Measurements from ENCODE around the gene RPL37A.
"Not testable (repeated sequence)": the region's sequence is repeated elsewhere in the genome, so short reads cannot be mapped to it uniquely, and the experiment has no call there.

The RPL37A gene

DNA sequence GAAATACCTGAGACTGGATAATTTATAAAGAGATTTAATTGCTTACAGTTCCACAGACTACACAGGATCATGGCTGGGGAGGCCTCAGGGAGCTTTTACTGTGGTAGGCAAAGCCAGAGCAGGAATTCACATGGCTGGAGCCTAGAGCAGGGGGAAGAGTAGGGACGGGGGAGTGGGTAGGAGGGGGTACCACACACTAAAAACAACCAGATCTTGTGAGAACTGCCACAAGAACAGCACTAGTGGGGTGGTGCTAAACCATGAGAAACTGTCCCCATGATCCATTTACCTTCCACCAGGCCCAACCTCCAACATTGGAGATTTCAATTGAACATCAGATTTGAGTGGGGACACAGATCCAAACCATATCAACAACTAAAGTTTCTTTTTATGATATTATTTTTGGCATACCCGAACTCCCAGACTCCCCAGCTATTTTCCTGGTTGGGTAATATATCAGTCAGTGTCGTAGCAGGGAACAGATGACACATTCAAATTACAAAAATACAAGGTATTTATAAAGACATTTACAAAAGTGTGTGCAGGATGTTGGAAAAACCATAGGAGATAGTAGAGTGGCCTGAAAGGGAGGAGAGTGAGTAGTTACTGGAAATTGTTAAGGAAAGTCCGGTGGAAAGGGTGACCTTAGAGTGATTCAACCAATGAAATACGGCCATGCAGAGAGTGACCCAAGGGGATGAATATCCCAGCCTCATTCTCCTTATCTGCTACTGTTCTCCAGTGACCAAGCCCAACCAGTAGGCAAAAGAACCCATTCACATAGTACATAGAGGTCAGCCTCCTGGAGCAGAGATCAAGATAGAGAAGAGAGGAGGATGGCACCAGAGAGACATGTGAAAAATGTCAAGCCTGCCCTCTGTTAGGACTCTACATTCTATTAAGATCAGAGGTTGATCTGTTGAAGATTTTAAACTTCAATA, 8.8 kb downstream of the RPL37A start:
- no peak overlapping the region for H3K27ac ChIP-seq (ENCODE audit: low read depth, low read length)
- DNase-seq: peak; percentile 44
- H2BK15ac ChIP-seq (replicated peaks; ENCODE audit: low read depth): no peak overlapping the region
- WGBS (ENCODE audit: extremely low coverage, insufficient coverage, low lambda C conversion rate): no CpG with 5 or more reads among the region's 5 CpGs
- H3K79me1 ChIP-seq (ENCODE audit: low read length): peaks cover 14% of the 10 kb centered on the region
- no peak overlapping the region for H2AK5ac ChIP-seq (ENCODE audit: low read length)
- H2BK5ac ChIP-seq (ENCODE audit: low read length): no peak overlapping the region
- no peak overlapping the region for H3K23ac ChIP-seq (ENCODE audit: low read length)
- no peak overlapping the region for H3K4me2 ChIP-seq (ENCODE audit: low read length)
- H2BK120ac ChIP-seq (ENCODE audit: low read depth, low read length): no peak overlapping the region
- no peak overlapping the region for H3K9ac ChIP-seq (ENCODE audit: low read length)
- H4K8ac ChIP-seq (ENCODE audit: low read depth, low read length): no peak overlapping the region
- no peaks in the 10 kb centered on the region for H3K4me1 ChIP-seq (ENCODE audit: control insufficient read depth, low read depth, low read length)
- H3K4ac ChIP-seq (ENCODE audit: low read depth, low read length): no peak overlapping the region
- H3K4me3 ChIP-seq (ENCODE audit: low read length): no peak overlapping the region
- peaks cover 13% of the 10 kb centered on the region for H3K36me3 ChIP-seq (ENCODE audit: control insufficient read depth, insufficient read depth, low read length)
- H3K79me2 ChIP-seq (ENCODE audit: control insufficient read depth, insufficient read depth, low read length): peaks cover 5% of the 10 kb centered on the region
- H3K27me3 ChIP-seq (ENCODE audit: insufficient read depth, low read length, poor library complexity): no peaks in the 10 kb centered on the region
- H4K5ac ChIP-seq (ENCODE audit: low read length): no peak overlapping the region
- no peak overlapping the region for H3K56ac ChIP-seq (ENCODE audit: low read length)
- no peak overlapping the region for H3K18ac ChIP-seq (ENCODE audit: low read length)

DNA sequence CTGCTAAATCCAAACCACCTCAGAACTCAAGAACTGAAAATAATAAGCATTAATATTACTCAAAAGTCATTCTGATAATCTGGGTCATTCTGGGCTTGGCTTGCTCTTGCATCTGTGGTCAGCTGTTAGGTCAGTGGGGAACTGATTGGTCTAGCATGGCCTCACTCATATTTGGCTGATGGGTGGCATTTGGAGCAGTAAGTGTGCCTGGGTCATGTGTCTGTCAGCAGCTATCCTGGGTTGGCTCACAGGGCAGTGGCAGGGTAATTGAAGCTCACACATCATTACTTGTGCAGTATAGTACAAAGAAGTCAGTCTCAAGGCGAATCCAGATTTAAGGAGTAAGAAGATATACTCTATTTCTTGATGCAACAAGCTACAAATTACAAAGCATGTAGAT, 9.6 kb downstream of the RPL37A start:
- peaks cover 9% of the 10 kb centered on the region for H3K79me1 ChIP-seq (ENCODE audit: low read length)
- H3K4me1 ChIP-seq (ENCODE audit: control insufficient read depth, low read depth, low read length): no peaks in the 10 kb centered on the region
- DNase-seq: no peak
- WGBS (ENCODE audit: extremely low coverage, insufficient coverage, low lambda C conversion rate): no CpG with 5 or more reads among the region's 1 CpG
- H4K8ac ChIP-seq (ENCODE audit: low read depth, low read length): no peak overlapping the region
- H2BK15ac ChIP-seq (replicated peaks; ENCODE audit: low read depth): no peak overlapping the region
- H3K36me3 ChIP-seq (ENCODE audit: control insufficient read depth, insufficient read depth, low read length): peaks cover 7% of the 10 kb centered on the region
- H3K79me2 ChIP-seq (ENCODE audit: control insufficient read depth, insufficient read depth, low read length): peaks cover under 1% of the 10 kb centered on the region
- H3K23ac ChIP-seq (ENCODE audit: low read length): no peak overlapping the region
- no peak overlapping the region for H2BK5ac ChIP-seq (ENCODE audit: low read length)
- no peak overlapping the region for H4K5ac ChIP-seq (ENCODE audit: low read length)
- no peak overlapping the region for H3K4ac ChIP-seq (ENCODE audit: low read depth, low read length)
- no peak overlapping the region for H2AK5ac ChIP-seq (ENCODE audit: low read length)
- no peak overlapping the region for H3K9ac ChIP-seq (ENCODE audit: low read length)
- no peak overlapping the region for H3K18ac ChIP-seq (ENCODE audit: low read length)
- no peak overlapping the region for H3K4me2 ChIP-seq (ENCODE audit: low read length)
- no peaks in the 10 kb centered on the region for H3K27me3 ChIP-seq (ENCODE audit: insufficient read depth, low read length, poor library complexity)
- no peak overlapping the region for H2BK120ac ChIP-seq (ENCODE audit: low read depth, low read length)
- no peak overlapping the region for H3K4me3 ChIP-seq (ENCODE audit: low read length)
- H3K56ac ChIP-seq (ENCODE audit: low read length): no peak overlapping the region
- H3K27ac ChIP-seq (ENCODE audit: low read depth, low read length): no peak overlapping the region

DNA sequence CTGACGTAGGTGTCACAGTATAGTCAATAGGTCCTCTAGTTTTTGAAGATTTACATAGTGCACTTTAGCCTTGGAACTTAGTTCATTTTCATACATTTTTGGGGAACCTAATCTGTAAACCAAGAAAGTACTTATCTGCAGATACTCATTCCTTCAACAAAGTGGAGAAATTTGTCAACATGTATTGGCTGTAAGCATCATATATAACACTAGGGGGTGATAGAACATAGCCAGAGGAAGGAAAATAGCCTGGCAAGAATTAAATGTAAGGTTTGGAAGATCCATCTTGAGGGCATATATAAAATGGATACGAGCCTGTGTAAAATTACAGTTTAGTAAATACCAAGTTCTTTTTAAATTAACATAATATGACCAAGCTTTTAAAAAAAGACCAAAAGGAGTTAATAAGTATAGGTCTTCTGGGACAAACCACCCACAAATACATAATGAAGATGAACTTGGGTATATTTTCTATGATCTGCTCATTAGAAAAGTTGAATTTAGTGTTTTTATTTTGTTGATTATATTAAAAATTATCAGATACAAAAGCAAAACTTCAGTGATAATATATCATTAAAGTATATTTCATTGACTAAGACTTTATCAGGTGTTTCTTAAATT, 18.2 kb downstream of the RPL37A start:
- WGBS (ENCODE audit: extremely low coverage, insufficient coverage, low lambda C conversion rate): no CpG with 5 or more reads among the region's 2 CpGs

DNA sequence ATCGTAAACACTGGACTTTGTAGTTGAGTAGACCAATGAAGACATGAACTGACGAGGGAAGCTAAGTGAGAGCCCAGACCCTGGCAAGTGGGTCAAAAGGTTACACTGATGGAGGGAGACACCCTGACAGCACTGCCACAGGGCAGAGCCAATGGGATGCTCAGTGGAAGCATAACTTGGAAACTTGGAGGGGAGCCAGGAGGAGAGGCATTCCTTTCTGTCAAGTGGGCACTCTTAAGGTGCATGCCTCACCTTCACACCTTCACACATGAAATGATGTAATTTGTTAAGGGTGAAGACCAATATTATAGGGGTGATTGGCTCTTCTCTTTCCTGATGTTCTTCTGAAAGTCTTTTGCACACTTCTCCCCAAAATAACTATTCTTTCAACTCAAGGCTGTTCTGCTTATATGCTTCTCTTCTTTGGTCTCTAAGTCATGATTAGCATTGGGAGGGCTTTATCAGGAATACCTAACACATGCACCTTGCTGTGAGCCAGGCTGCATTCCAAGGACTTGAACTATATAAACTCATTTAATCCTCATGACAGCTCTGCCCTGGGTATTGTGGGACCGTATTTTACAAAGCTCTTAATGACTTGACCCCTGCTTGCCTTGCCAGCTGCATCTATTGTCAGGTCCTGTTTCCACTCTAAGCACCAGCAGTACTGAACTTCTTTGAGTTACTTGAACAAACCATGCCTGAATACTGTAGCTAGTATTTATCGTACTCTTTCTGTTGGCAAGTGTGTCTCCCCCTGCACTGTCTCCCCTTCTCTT, 19.0 kb downstream of the RPL37A start:
- H3K79me2 ChIP-seq (ENCODE audit: control insufficient read depth, insufficient read depth, low read length): no peaks in the 10 kb centered on the region
- H3K23ac ChIP-seq (ENCODE audit: low read length): no peak overlapping the region
- H3K4me2 ChIP-seq (ENCODE audit: low read length): no peak overlapping the region
- no peaks in the 10 kb centered on the region for H3K27me3 ChIP-seq (ENCODE audit: insufficient read depth, low read length, poor library complexity)
- no peak overlapping the region for H3K4me3 ChIP-seq (ENCODE audit: low read length)
- H3K56ac ChIP-seq (ENCODE audit: low read length): no peak overlapping the region
- H3K18ac ChIP-seq (ENCODE audit: low read length): no peak overlapping the region
- H3K79me1 ChIP-seq (ENCODE audit: low read length): no peaks in the 10 kb centered on the region
- WGBS (ENCODE audit: extremely low coverage, insufficient coverage, low lambda C conversion rate): no CpG with 5 or more reads among the region's 4 CpGs
- no peak overlapping the region for H2BK15ac ChIP-seq (replicated peaks; ENCODE audit: low read depth)
- H3K4me1 ChIP-seq (ENCODE audit: control insufficient read depth, low read depth, low read length): no peaks in the 10 kb centered on the region
- H2BK5ac ChIP-seq (ENCODE audit: low read length): no peak overlapping the region
- no peak overlapping the region for H4K5ac ChIP-seq (ENCODE audit: low read length)
- H4K8ac ChIP-seq (ENCODE audit: low read depth, low read length): no peak overlapping the region
- H3K36me3 ChIP-seq (ENCODE audit: control insufficient read depth, insufficient read depth, low read length): no peaks in the 10 kb centered on the region
- no peak overlapping the region for H2BK120ac ChIP-seq (ENCODE audit: low read depth, low read length)
- no peak overlapping the region for H2AK5ac ChIP-seq (ENCODE audit: low read length)
- no peak overlapping the region for H3K9ac ChIP-seq (ENCODE audit: low read length)
- no peak overlapping the region for H3K4ac ChIP-seq (ENCODE audit: low read depth, low read length)
- no peak overlapping the region for H3K27ac ChIP-seq (ENCODE audit: low read depth, low read length)
- no peak for DNase-seq

More for the DNA sequence above, 18.2 kb downstream of the RPL37A start:
- no peak overlapping the region for H4K5ac ChIP-seq (ENCODE audit: low read length)
- H3K27ac ChIP-seq (ENCODE audit: low read depth, low read length): no peak overlapping the region
- H3K27me3 ChIP-seq (ENCODE audit: insufficient read depth, low read length, poor library complexity): no peaks in the 10 kb centered on the region
- H3K4me2 ChIP-seq (ENCODE audit: low read length): no peak overlapping the region
- no peak overlapping the region for H3K56ac ChIP-seq (ENCODE audit: low read length)
- no peaks in the 10 kb centered on the region for H3K4me1 ChIP-seq (ENCODE audit: control insufficient read depth, low read depth, low read length)
- H2BK120ac ChIP-seq (ENCODE audit: low read depth, low read length): no peak overlapping the region
- no peak overlapping the region for H4K8ac ChIP-seq (ENCODE audit: low read depth, low read length)
- no peaks in the 10 kb centered on the region for H3K79me1 ChIP-seq (ENCODE audit: low read length)
- DNase-seq: peak; percentile 54
- no peak overlapping the region for H2AK5ac ChIP-seq (ENCODE audit: low read length)
- H3K18ac ChIP-seq (ENCODE audit: low read length): no peak overlapping the region
- H3K79me2 ChIP-seq (ENCODE audit: control insufficient read depth, insufficient read depth, low read length): no peaks in the 10 kb centered on the region
- no peak overlapping the region for H2BK15ac ChIP-seq (replicated peaks; ENCODE audit: low read depth)
- no peak overlapping the region for H3K4me3 ChIP-seq (ENCODE audit: low read length)
- no peak overlapping the region for H3K9ac ChIP-seq (ENCODE audit: low read length)
- H3K4ac ChIP-seq (ENCODE audit: low read depth, low read length): no peak overlapping the region
- H3K36me3 ChIP-seq (ENCODE audit: control insufficient read depth, insufficient read depth, low read length): no peaks in the 10 kb centered on the region
- H2BK5ac ChIP-seq (ENCODE audit: low read length): no peak overlapping the region
- no peak overlapping the region for H3K23ac ChIP-seq (ENCODE audit: low read length)

DNA sequence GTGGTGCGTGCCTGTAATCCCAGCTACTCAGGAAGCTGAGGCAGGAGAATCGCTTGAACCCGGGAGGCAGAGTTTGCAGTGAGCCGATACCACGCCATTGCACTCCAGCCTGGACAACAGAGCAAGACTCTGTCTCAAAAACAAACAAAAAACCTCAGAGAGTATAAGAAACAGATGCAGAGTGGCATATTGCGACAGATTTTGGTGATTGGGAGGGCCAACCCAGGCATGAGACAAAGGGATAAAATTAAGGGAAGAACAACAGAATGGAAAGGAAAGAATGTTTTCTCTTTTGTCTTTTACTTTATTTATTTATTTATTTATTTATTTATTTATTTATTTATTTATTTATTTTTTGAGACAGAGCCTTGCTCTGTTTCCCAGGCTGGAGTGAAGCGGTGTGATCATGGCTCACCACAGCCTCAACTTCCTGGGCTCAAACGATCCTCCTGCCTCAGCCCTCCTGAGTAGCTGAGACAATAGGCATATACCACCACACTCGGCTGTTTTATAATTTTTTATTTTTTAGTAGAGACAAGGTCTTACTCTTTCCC, 20.0 kb downstream of the RPL37A start:
- not testable (repeated sequence) for H4K8ac ChIP-seq (ENCODE audit: low read depth, low read length); H3K23ac ChIP-seq (ENCODE audit: low read length); H3K27ac ChIP-seq (ENCODE audit: low read depth, low read length); DNase-seq; H3K79me1 ChIP-seq (ENCODE audit: low read length); H2BK15ac ChIP-seq (replicated peaks; ENCODE audit: low read depth); H2BK120ac ChIP-seq (ENCODE audit: low read depth, low read length); H3K36me3 ChIP-seq (ENCODE audit: control insufficient read depth, insufficient read depth, low read length); H3K79me2 ChIP-seq (ENCODE audit: control insufficient read depth, insufficient read depth, low read length); H3K27me3 ChIP-seq (ENCODE audit: insufficient read depth, low read length, poor library complexity); H3K4me3 ChIP-seq (ENCODE audit: low read length); H3K4me1 ChIP-seq (ENCODE audit: control insufficient read depth, low read depth, low read length); H2AK5ac ChIP-seq (ENCODE audit: low read length); H3K18ac ChIP-seq (ENCODE audit: low read length); H3K9ac ChIP-seq (ENCODE audit: low read length); H3K4me2 ChIP-seq (ENCODE audit: low read length); H4K5ac ChIP-seq (ENCODE audit: low read length); H3K56ac ChIP-seq (ENCODE audit: low read length); H2BK5ac ChIP-seq (ENCODE audit: low read length); H3K4ac ChIP-seq (ENCODE audit: low read depth, low read length)
- no CpG with 5 or more reads among the region's 9 CpGs for WGBS (ENCODE audit: extremely low coverage, insufficient coverage, low lambda C conversion rate)

Data from mesendoderm (in vitro differentiated cells).